ENCODE measurements around the gene GPD2.

GPD2 gene

GRCh38 chr2:156455361-156455975, 19.3 kb downstream of the GPD2 start:
- Histone ChIP-seq H3K4ac (ENCODE audit: low read depth in 1 of 2, low read length in 2 of 2) (no peak overlapping the region), H2AFZ (ENCODE audit: low read depth, low read length) (no peak overlapping the region), H3K4me1 (ENCODE audit: control insufficient read depth, insufficient read depth, low read depth, low read length) (peaks cover 11% of the 10 kb centered on the region), H3K79me1 (replicated peaks; ENCODE audit: low read length, poor library complexity, severe bottlenecking) (peaks cover 21% of the 10 kb centered on the region), H3K9ac (ENCODE audit: low read length) (peak overlapping the region; percentile 58), H3K18ac (ENCODE audit: low read depth in 1 of 2, low read length in 2 of 2) (no peak overlapping the region), H3K36me3 (ENCODE audit: control insufficient read depth in 1 of 2, insufficient read depth in 2 of 2, low read depth in 1 of 2, low read length in 2 of 2) (peaks cover 0 to 2% of the 10 kb centered on the region in 2 experiments), H3K4me2 (ENCODE audit: low read length, poor library complexity, severe bottlenecking) (no peak overlapping the region), H4K91ac (ENCODE audit: low read length) (no peak overlapping the region), H3K23ac (ENCODE audit: low read length in 2 of 2) (no peak overlapping the region), H2BK12ac (ENCODE audit: low read length in 2 of 2) (no peak overlapping the region), H3K27ac (ENCODE audit: low read length, poor library complexity, severe bottlenecking) (no peak overlapping the region), H4K8ac (ENCODE audit: low read length) (no peak overlapping the region), H2AK5ac (ENCODE audit: low read length, severe bottlenecking) (no peak overlapping the region), H2BK15ac (ENCODE audit: low read depth, poor library complexity, severe bottlenecking) (no peak overlapping the region), H3K4me3 (ENCODE audit: insufficient read depth in 1 of 2, low read depth in 1 of 2, low read length in 2 of 2) (peak overlapping the region in 1 of 2 experiments; percentile 9), H3K27me3 (ENCODE audit: control insufficient read depth in 1 of 2, insufficient read depth in 1 of 2, low read length in 2 of 2) (no peaks in the 10 kb centered on the region), H3K14ac (ENCODE audit: low read length in 2 of 2) (no peak overlapping the region), H2BK120ac (ENCODE audit: low read depth, low read length) (no peak overlapping the region), H3K9me3 (ENCODE audit: control insufficient read depth, low read length) (no peaks in the 10 kb centered on the region), H2BK5ac (ENCODE audit: low read depth, low read length, poor library complexity, severe bottlenecking) (no peak overlapping the region)
- 26% methylated on average over 1 of the region's 2 CpGs for WGBS
- peak; percentile 31 for DNase-seq

- no peak overlapping the region for H3K27ac ChIP-seq (ENCODE audit: low read length, poor library complexity, severe bottlenecking)
- no peak overlapping the region for H2AFZ ChIP-seq (ENCODE audit: low read depth, low read length)
- H3K4me1 ChIP-seq (ENCODE audit: control insufficient read depth, insufficient read depth, low read depth, low read length), result peaks cover 11% of the 10 kb centered on the region
- no peak overlapping the region for H3K9ac ChIP-seq (ENCODE audit: low read length)
- DNase-seq, result no peak
- no peak overlapping the region for H2BK5ac ChIP-seq (ENCODE audit: low read depth, low read length, poor library complexity, severe bottlenecking)
- H3K27me3 ChIP-seq (ENCODE audit: control insufficient read depth in 1 of 2, insufficient read depth in 1 of 2, low read length in 2 of 2), result no peaks in the 10 kb centered on the region
- H2AK5ac ChIP-seq (ENCODE audit: low read length, severe bottlenecking), result no peak overlapping the region
- no peak overlapping the region for H2BK120ac ChIP-seq (ENCODE audit: low read depth, low read length)
- no peaks in the 10 kb centered on the region for H3K9me3 ChIP-seq (ENCODE audit: control insufficient read depth, low read length)
- H4K8ac ChIP-seq (ENCODE audit: low read length), result no peak overlapping the region
- H2BK12ac ChIP-seq (ENCODE audit: low read length in 2 of 2), result no peak overlapping the region
- H3K4me3 ChIP-seq (ENCODE audit: insufficient read depth in 1 of 2, low read depth in 1 of 2, low read length in 2 of 2), result peak overlapping the region in 1 of 2 experiments; percentile 20
- no peak overlapping the region for H3K18ac ChIP-seq (ENCODE audit: low read depth in 1 of 2, low read length in 2 of 2)
- WGBS, result 100% methylated on average over 3 of the region's 3 CpGs
- H3K79me1 ChIP-seq (replicated peaks; ENCODE audit: low read length, poor library complexity, severe bottlenecking), result peaks cover 27% of the 10 kb centered on the region
- no peak overlapping the region for H4K91ac ChIP-seq (ENCODE audit: low read length)
- no peak overlapping the region for H3K4ac ChIP-seq (ENCODE audit: low read depth in 1 of 2, low read length in 2 of 2)
- no peak overlapping the region for H2BK15ac ChIP-seq (ENCODE audit: low read depth, poor library complexity, severe bottlenecking)
- no peak overlapping the region for H3K4me2 ChIP-seq (ENCODE audit: low read length, poor library complexity, severe bottlenecking)
- H3K14ac ChIP-seq (ENCODE audit: low read length in 2 of 2), result no peak overlapping the region
- peaks cover 0 to 2% of the 10 kb centered on the region in 2 experiments for H3K36me3 ChIP-seq (ENCODE audit: control insufficient read depth in 1 of 2, insufficient read depth in 2 of 2, low read depth in 1 of 2, low read length in 2 of 2)
- no peak overlapping the region for H3K23ac ChIP-seq (ENCODE audit: low read length in 2 of 2)
These were observed 20.4 kb downstream of the GPD2 start for GRCh38 chr2:156456616-156457015.

GRCh38 chr2:156457523-156458517, 21.6 kb downstream of the GPD2 start:
- H3K36me3 ChIP-seq (ENCODE audit: control insufficient read depth in 1 of 2, insufficient read depth in 2 of 2, low read depth in 1 of 2, low read length in 2 of 2), result peaks cover 2 to 4% of the 10 kb centered on the region in 2 experiments
- no peak overlapping the region for H4K91ac ChIP-seq (ENCODE audit: low read length)
- WGBS, result 94% methylated on average over 6 of the region's 8 CpGs
- H3K27ac ChIP-seq (ENCODE audit: low read length, poor library complexity, severe bottlenecking), result no peak overlapping the region
- H3K9ac ChIP-seq (ENCODE audit: low read length), result peak overlapping the region; percentile 53
- peaks cover 11% of the 10 kb centered on the region for H3K4me1 ChIP-seq (ENCODE audit: control insufficient read depth, insufficient read depth, low read depth, low read length)
- H4K8ac ChIP-seq (ENCODE audit: low read length), result no peak overlapping the region
- H2AFZ ChIP-seq (ENCODE audit: low read depth, low read length), result no peak overlapping the region
- H3K4me3 ChIP-seq (ENCODE audit: insufficient read depth in 1 of 2, low read depth in 1 of 2, low read length in 2 of 2), result peak overlapping the region in 1 of 2 experiments; percentile 6
- no peak overlapping the region for H3K23ac ChIP-seq (ENCODE audit: low read length in 2 of 2)
- DNase-seq, result no peak
- no peaks in the 10 kb centered on the region for H3K27me3 ChIP-seq (ENCODE audit: control insufficient read depth in 1 of 2, insufficient read depth in 1 of 2, low read length in 2 of 2)
- peaks cover 29% of the 10 kb centered on the region for H3K79me1 ChIP-seq (replicated peaks; ENCODE audit: low read length, poor library complexity, severe bottlenecking)
- H3K4me2 ChIP-seq (ENCODE audit: low read length, poor library complexity, severe bottlenecking), result no peak overlapping the region
- H2BK15ac ChIP-seq (ENCODE audit: low read depth, poor library complexity, severe bottlenecking), result no peak overlapping the region
- H2AK5ac ChIP-seq (ENCODE audit: low read length, severe bottlenecking), result no peak overlapping the region
- no peak overlapping the region for H2BK120ac ChIP-seq (ENCODE audit: low read depth, low read length)
- H2BK5ac ChIP-seq (ENCODE audit: low read depth, low read length, poor library complexity, severe bottlenecking), result no peak overlapping the region
- H3K9me3 ChIP-seq (ENCODE audit: control insufficient read depth, low read length), result no peaks in the 10 kb centered on the region
- no peak overlapping the region for H3K4ac ChIP-seq (ENCODE audit: low read depth in 1 of 2, low read length in 2 of 2)
- no peak overlapping the region for H3K18ac ChIP-seq (ENCODE audit: low read depth in 1 of 2, low read length in 2 of 2)
- H2BK12ac ChIP-seq (ENCODE audit: low read length in 2 of 2), result no peak overlapping the region
- H3K14ac ChIP-seq (ENCODE audit: low read length in 2 of 2), result no peak overlapping the region

- no peak overlapping the region for H4K8ac ChIP-seq (ENCODE audit: low read length)
- no peak for DNase-seq
- H2BK12ac ChIP-seq (ENCODE audit: low read length in 2 of 2), result no peak overlapping the region
- H3K36me3 ChIP-seq (ENCODE audit: control insufficient read depth in 1 of 2, insufficient read depth in 2 of 2, low read depth in 1 of 2, low read length in 2 of 2), result peaks cover 2 to 5% of the 10 kb centered on the region in 2 experiments
- peak overlapping the region; percentile 11 for H3K9ac ChIP-seq (ENCODE audit: low read length)
- H3K27me3 ChIP-seq (ENCODE audit: control insufficient read depth in 1 of 2, insufficient read depth in 1 of 2, low read length in 2 of 2), result no peaks in the 10 kb centered on the region
- no peak overlapping the region for H3K18ac ChIP-seq (ENCODE audit: low read depth in 1 of 2, low read length in 2 of 2)
- no peak overlapping the region for H3K4me2 ChIP-seq (ENCODE audit: low read length, poor library complexity, severe bottlenecking)
- H4K91ac ChIP-seq (ENCODE audit: low read length), result no peak overlapping the region
- no peak overlapping the region for H2AK5ac ChIP-seq (ENCODE audit: low read length, severe bottlenecking)
- H3K27ac ChIP-seq (ENCODE audit: low read length, poor library complexity, severe bottlenecking), result no peak overlapping the region
- 83% methylated on average over 3 of the region's 4 CpGs for WGBS
- no peak overlapping the region for H3K4me3 ChIP-seq (ENCODE audit: insufficient read depth in 1 of 2, low read depth in 1 of 2, low read length in 2 of 2)
- no peak overlapping the region for H3K4ac ChIP-seq (ENCODE audit: low read depth in 1 of 2, low read length in 2 of 2)
- H3K14ac ChIP-seq (ENCODE audit: low read length in 2 of 2), result no peak overlapping the region
- H2AFZ ChIP-seq (ENCODE audit: low read depth, low read length), result no peak overlapping the region
- H2BK15ac ChIP-seq (ENCODE audit: low read depth, poor library complexity, severe bottlenecking), result no peak overlapping the region
- H3K4me1 ChIP-seq (ENCODE audit: control insufficient read depth, insufficient read depth, low read depth, low read length), result peaks cover 11% of the 10 kb centered on the region
- peaks cover 29% of the 10 kb centered on the region for H3K79me1 ChIP-seq (replicated peaks; ENCODE audit: low read length, poor library complexity, severe bottlenecking)
- H2BK5ac ChIP-seq (ENCODE audit: low read depth, low read length, poor library complexity, severe bottlenecking), result no peak overlapping the region
- no peaks in the 10 kb centered on the region for H3K9me3 ChIP-seq (ENCODE audit: control insufficient read depth, low read length)
- H3K23ac ChIP-seq (ENCODE audit: low read length in 2 of 2), result no peak overlapping the region
- H2BK120ac ChIP-seq (ENCODE audit: low read depth, low read length), result no peak overlapping the region
These were observed 23.5 kb downstream of the GPD2 start for GRCh38 chr2:156459720-156460119.

Measured in mesenchymal stem cell (in vitro differentiated cells and primary cell).